Stimulated activated CD4-positive, alpha-beta T cell treated with anti-CD3 and anti-CD28 coated beads, Interleukin-2, amount 100 ng/mL, for 24 hours (primary cell): ENCODE data around the gene AGR3.
"Not testable (repeated sequence)": the region's sequence is repeated elsewhere in the genome, so short reads cannot be mapped to it uniquely, and the experiment has no call there.

Experiments used
- DNase-seq, 2 donors: peaks; one replicate each; pipeline ENCODE4 v3.0.0-alpha.2; 2020

Gene AGR3

DNA sequence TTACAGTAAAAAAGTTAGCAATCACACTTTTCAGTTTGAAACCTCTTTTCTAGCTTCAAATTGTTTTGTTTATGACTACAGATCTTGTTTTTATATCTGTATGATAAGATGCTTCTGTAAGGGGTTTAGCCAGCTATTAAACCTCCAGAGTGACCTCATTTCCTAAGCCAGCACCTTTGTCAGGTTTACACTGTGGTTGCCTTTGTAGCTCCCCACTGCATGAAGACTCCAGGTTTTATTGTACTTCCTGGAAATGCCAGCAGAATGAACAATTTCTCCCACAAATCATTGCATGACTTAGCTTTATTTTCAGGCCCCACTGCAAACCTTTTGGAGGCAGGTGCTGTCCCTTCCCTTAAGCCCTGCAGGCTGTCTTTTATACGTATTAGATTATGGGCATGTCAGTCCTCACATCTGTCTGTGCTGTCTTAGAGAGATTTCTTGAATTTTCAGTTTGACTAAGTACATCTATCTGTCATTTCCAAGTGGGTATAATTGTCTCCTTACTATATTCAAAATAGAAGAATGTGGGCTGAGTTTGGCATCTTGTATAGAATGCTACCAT is 8.2 kb upstream of the AGR3 start:
- no peak for DNase-seq

DNA sequence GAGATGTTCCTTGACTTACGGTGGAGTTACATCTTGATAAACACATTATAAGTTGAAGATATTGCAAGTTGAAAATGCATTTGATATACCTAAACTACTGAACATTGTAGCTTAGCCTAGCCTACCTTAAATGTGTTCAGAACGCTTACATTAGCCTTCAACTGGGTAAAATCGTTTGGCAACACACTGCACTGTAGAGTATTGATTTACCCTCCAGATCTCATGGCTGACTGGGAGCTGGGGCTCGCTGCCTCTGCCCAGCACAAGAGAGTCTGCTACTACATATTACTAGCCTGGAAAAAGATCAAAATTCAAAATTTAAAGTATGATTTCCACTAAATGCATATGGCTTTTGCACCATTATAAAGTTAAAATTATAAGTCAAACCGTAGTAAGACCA is 7.5 kb upstream of the AGR3 start:
- DNase-seq: no peak

DNA sequence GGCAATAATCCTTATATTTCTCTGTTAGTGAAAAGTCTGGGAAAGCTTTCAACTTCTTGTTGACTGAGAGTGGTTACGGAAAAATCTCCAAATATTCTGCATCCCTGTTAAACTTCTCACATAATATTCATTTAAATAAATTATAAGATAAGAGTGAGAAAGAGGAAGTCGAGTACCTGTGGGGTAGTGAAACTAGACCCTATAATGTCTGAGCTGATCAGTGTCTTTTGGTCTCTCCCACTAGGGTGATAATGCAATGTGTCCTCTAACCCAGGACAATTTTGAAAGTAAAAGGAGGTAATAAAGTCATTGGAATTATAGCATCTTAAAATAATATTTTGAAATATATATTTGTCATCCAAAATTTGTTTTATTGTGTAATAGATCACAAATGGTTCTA is 2.1 kb upstream of the AGR3 start:
- no peak for DNase-seq

DNA sequence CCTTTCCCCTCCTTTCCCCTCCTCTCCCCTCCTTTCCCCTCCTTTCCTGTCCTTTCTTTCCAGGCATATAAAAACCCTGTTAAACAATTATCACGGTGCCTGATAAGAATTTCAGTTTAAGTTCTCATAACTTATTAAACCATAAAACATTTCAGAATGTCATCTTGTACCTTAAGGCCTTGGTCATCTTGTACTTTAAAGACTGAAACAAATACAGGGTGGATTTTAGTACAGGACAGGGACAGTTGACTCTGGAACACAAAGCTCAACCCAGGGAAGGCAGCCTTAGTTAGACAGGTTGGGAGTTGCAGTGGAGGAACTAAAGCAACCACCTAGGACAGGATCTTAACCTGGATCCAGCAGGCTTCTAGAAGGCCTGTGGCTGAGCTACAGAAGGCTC is 1.2 kb downstream of the AGR3 start:
- DNase-seq: no peak

DNA sequence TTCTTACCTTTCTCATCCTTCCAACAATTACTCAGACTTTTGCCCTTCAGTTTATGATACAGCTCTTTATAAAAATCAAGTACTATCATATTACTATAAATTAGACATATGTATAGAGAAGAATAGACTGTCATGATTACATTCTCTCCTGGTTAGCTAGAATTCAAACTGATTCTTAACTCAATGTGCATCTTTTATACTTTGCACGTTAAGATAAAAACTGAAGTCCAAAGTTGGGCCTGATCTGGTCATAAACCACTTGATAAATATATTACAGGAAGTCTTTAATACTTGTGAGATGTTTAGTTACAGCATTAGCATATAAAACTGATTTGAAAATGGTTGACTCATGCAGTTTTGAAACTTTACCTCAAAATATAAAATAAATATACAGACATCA is 2.6 kb downstream of the AGR3 start:
- DNase-seq: no peak

DNA sequence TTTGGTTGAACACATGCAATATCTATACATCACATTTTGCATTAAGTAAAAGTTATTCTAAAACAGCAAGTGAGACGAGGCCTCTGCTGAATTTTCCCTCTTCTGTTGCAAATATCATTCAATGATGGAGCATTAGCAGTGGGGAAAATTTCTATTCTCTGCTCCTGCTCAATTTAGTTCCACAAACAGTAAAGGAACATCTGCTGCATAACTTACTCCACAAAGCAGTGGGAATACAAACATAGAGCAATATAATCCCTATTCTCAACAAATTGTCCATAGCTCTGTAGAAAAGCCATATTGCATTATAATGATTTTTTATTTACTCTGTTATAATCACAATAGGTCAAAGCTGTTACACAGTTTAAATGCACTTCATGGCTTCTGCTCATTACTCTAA is 5.9 kb downstream of the AGR3 start:
- DNase-seq: no peak

DNA sequence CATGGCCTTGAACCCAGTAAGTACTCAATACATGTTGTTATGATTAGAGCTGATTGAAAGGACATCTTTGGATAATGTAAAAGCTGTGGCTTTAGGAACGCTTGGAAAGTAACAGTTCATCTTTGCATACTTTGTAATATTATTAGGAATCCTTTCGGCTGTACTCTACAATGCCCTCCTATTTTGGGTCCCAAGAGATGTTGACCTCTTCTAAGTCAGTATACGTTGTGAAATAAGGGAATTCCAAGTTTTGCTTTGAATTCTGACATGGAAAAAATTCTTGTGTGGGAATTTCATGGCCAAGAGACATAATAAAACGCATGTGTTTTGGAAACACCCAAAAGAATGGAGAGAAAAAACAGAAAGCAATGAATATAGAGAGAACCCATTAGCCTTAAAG is 7.7 kb downstream of the AGR3 start:
- no peak for DNase-seq

DNA sequence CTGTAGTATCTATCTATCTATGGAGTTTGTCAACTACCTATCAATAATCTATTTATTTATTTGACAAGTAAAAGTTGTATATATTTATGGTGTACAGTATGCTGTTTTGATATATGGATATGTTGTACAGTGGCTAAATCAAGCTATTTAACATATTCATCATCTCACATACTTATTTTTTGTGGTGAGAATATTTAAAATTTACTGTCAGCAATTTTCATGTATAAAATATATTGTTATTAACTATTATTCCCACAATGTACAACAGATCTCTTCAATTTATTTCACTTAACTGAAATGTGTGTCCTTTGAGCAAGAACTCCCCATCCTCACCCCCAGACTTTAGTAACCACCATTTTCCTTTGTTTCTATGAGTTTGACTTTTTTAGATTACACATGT is 14.5 kb downstream of the AGR3 start:
- no peak for DNase-seq

DNA sequence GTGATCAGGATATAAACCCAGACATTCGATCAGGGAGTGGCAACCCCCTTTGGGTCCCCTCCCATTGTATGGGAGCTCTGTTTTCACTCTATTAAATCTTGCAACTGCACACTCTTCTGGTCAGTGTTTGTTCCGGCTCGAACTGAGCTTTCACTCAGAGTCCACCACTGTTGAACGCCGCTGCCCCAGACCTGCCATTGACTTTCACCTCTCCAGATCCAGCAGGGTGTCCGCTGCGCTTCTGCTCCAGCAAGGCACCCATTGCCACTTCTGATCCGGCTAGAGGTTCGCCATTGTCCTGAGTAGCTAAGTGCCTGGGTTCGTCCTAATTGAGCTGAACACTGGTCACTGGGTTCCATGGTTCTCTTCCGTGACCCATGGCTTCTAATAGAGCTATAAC is 28.6 kb downstream of the AGR3 start:
- not testable (repeated sequence) for DNase-seq

DNA sequence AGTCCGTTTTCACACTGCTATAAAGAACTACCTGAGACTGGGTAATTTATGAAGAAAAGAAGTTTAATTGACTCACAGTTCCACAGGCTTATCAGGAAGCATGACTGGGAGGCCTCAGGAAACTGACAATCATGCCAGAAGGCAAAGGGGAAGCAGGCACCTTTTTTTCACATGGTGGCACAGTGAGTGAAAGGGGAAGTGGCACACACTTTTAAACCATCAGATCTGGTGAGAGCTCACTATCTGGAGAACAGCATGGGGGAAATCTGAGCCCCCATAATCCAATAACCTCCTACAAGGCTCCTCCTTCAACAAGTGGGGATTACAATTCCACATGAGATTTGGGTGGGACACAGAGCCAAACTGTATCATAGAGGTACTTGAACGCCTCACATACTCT is 30.0 kb downstream of the AGR3 start:
- no peak for DNase-seq

DNA sequence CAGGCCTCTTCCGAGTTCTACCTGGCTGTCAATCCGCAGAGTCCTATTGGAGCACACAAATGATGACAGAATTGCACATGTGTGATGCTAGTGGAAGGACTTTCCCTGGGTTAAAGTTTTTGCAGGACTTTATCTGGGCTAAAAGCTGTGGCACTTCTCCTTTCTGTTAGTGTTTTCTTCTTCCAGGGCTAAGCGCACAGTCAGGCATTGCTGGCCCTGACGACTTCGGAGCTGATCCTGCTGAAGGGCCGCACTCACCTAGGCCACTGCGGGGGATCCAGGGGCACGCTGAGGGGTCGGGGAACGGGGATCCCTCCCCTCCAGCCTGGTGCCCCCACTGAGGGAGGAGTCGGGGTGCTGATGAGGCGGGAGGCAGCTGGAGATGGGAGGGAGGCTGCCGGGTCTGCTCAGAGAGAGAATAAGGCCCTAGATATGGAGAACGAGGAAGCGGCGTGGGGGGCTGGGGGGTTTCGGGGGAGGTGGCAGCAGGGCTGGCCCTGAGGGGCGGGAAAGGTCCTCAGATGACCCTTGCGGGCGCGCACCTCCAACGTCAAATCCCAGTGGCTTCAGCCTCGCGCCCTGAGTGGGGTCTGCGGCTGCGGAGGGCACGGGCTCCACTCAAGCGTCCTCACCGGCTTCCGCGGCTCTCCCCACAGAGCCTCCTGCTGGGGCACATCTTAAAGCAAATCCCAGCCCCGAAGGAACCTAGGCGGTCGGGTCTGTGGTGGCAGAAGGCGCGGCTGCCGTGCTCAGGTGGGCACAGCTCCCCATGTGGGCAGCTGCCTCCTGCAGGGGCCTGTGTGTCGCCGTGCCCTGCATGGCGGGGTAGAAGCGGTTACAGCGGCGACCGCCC is 30.9 kb downstream of the AGR3 start:
- no peak for DNase-seq

DNA sequence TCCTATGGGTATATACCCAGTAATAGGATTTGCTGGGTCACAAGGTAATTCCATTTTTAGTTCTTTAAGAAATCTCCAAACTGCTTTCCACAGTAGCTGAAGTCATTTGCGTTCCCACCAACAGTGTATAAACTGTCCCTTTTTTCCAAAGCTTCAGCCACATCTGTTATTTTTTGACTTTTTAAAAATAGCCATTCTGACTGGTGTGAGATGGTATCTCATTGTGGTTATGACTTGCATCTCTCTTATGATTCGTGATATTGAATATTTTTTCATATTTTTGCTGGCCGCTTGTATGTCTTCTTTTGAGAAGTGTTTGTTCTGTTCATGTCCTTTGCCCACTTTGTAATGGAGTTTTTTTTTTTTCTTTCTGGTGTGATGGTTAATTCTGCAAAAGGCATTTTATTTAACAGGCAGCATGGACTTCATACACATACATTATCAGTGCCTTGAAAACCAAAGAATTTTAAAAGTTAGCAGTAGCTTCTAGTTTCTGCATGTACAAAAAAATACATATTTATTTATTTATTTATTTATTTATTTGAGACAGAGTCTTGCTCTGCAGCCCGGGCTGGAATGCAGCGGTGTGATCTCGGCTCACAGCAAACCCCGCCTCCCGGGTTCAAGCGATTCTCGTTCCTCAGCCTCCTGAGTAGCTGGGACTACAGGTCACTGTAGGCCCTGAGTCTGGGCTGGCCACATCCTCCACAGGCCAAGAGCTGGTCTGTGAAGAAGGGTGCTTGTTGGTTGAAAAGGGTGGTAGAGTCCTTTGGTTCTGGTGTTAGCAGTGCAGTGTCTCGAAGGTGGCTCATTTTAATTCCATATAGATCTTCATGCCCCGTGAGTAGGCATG is 32.3 kb downstream of the AGR3 start:
- DNase-seq: no peak

DNA sequence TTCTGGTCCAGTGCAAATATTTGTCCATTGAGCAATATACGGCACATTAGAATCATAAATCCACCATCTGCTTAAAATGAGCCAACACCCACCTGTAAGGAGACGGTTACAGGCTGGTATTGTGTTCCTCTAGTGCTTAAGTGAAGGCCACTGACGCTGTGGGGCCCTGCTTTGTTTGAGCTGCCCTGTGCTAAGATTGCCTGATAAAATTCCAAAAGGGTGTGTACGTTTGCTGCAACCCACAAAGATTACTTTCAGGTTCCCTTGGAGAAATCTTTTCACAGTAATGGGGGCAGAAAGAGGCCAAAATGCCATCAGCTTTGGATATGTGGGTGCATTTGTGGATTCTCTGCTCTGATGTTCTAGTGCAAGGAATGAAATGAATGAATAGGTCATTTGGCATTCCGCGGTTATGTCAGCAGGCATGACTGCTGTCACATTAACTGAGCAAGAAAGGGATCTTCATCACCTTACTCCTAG is 34.4 kb downstream of the AGR3 start:
- no peak for DNase-seq

DNA sequence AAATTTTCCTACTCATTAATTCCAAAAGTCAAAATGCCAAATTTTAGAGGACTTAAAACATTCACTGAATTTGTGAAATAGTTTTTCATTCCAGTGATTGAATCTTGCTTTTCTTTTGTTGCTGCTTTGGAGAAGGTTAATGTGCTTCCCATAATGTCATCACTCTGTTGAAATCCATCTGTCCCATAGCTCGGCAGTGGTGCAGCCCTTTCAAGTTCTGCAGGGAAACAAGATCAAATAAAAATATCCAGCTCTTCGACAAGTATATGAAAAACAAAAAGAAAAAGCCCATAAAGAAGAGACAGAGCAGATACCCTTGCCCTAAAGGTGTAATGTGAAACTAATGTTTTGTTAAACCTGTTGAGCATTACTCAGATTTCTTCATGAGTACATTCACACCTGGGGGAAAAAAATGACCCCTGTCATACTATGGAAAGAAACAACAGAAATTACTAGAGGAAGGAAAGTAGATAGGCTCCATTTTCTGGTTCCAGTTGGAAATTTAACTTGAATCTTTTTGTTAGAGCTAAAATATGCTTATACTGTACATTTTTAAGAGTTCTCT is 35.1 kb downstream of the AGR3 start:
- no peak for DNase-seq

DNA sequence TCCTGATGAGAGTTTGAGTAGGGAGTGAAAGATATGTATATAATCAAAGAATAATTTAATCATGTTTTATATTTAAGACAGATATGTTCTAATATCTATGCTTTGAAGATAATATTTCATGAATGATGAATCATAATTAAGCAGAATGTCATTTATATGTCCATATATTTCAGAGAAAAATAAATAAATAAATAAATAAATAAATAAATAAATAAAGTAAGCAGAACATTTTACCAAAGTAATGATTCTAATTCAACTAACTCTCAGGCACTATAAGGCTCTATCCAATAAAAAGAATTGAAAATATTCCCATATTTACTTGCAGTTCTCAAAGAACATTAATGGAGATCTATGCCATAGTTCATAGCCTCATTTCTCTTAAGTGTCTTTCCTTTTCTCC is 36.0 kb downstream of the AGR3 start:
- no peak for DNase-seq

DNA sequence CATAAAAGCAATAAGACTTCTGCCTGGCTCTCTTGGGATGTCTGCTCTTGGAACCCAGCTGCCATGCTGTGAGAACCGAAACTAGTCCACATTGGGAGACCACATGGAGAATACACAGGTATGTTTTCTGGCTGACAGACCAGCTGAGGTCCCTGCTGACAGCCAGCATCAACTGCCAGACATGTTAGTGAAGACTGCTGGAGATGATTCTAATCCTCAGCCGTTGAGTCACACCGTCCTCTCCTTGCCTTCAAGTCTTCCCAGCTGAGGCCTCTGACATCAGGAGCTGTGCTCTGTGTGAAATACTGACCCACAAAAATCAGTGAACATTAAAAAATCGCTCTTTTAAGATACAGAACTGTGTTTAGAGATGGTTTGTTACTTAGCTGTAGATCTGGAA is 40.1 kb downstream of the AGR3 start:
- no peak for DNase-seq

DNA sequence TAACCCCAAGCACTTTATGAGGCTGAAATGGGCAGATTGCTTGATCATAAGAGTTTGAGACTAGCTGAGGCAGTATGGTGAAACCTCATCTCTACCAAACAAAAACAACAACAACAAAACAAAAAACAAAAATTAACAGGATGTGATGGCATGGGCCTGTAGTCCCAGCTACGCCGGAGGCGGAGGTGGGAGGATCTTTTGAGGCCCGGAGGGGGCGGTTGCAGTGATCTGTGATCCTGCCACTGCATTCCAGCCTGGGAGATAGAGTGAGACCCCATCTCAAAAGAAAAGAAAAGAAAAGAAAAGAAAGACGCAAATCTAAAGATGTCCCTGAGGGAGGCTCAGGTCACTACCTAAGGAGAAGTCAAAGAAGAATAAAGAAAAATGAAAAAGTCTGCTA is 41.7 kb downstream of the AGR3 start:
- DNase-seq: no peak

DNA sequence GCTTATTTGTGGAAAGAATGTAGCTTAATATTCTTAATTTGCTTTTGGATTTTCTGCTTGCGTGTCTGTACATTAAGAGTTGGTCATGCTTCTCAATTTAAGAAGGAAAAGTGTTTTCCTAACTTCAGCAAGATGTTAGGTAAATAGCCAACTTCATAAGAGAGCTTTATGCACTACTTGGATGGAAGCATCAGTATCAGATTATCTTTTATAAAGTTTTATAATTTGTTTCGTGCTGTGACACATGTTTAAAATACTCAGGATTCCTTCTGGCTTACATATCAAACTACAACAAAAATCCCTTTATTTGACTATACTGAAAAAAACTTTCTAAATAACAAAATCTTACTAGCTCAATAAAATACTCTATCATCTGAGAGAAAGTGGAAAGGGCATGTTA is 42.1 kb downstream of the AGR3 start:
- no peak for DNase-seq

DNA sequence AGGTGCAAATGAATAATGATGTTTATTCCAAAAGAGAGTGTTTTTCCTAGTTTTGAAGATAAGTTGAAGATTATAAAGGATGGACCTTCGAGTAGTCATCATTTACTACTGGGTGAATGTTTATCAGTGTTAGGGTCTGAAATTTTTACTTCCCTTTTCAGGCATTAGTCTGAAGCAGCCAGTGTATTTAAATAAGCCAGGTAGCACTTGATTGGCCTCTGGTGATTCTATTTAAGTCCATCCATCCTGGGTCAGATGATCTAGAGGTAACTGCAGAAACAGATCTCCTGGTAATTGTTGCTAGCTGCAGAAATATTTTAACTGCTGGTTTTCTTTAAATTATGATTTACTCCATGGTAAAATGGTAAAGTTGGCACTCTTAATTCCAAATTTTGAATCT is 42.9 kb downstream of the AGR3 start:
- no peak for DNase-seq

DNA sequence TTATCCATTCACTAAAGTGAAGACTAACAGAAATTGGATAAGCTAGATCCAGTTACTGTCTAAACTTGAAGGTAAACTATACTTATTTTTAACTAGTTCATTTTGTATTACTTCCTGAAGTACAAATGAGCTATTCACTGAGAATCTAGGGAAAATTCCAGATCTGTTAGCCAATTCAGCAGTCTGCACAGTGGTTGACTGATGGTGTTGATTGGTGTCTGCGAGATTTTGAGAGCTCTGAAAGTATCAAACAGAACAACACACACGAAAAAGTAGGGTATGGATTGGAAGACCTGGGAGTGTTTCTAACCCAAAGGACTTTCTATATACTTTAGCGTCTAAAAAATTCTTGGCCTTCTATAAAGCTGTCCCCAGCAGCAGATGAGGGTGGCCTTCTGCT is 43.4 kb downstream of the AGR3 start:
- no peak for DNase-seq

DNA sequence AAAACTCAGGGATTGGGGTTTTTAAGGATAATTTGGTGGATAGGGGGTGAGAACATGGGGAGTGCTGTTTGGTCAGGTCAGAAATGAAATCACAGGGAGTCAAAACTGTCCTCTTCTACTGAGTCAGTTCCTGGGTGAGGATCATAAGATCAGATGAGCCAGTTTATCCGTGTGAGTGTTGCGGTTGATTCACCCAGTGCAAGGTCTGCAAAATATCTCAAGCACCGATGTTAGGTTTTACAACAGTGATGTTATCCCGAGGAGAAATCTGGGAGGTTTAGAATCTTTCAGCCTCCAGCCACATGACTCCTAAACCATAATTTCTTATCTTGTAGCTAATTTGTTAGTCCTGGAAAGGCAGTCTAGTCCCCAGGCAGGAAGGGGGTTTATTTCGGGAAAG is 45.3 kb downstream of the AGR3 start:
- DNase-seq: no peak

DNA sequence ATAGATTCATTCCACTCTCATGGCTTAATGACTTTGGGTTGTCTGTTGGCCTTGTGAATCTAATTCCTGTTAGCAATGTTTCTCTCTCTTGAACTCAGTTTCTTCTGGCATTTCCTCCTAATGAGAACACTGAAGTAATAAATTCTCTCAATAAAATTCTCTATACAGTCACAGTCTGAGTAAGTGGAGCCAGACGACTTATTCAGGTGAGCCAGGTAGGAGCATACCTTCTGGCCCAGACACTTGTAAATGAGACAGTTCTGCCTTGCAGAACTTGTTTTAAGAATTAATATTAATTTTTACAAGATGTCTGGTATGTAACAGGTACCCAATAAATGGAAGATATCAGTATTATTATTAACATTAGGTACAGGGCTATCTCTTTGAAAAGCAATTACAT is 48.4 kb downstream of the AGR3 start:
- no peak for DNase-seq

DNA sequence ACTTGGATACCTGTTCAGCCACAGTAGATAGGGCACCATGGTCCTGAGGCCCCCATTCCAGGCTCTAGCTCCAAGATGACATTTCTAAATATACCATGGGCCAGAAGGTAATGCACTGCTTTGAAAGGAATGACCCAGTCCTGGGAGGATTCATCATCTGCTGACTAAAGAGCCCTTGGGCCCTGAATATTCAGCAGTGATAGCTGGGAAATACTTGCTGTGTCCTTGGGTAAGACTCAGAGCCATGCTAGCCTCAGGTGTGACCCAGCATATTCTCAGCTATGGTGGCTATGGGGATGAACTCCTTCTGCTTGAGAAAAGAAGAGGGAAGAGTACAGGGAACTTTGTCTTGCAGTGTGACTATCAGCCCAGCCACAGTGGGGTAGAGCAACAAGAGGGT is 55.7 kb downstream of the AGR3 start:
- no peak for DNase-seq

DNA sequence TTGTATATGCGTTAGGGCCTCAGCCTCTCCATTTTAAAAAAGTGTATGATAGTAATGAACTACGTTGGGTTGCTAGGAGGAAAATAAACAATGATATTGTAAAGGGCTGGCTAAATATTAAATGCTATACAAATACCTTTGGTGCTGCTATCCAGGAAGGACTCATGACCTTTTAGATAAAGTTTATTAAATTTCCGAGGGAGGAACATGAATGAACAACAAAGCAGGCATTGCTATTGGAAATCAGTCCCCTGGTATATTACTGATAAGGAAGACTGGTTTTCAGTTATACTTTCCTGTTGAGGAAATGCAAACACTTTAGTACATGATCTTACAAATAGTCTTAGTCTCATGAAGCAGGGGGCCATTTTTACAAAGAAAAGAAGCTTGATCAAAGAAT is 59.8 kb downstream of the AGR3 start:
- DNase-seq: no peak
